B cell (primary cell): ENCODE data around the gene ARHGAP33.

Experiments
- EZH2 ChIP-seq: IDR thresholded peaks from 2 replicates; pipeline ENCODE4 v1.6.1; 2012; ENCODE audit warnings: borderline replicate concordance, low read depth, mild to moderate bottlenecking, moderate library complexity, low read length; ENCODE audit not compliant: insufficient read depth, poor library complexity, severe bottlenecking
- TF ChIP-seq, protein P1 (sequence below): fragments of 200-600 bp; IDR thresholded peaks from one replicate; pipeline ENCODE4 v1.8.0; 2022; ENCODE audit warnings: antibody characterized with exemption, mild to moderate bottlenecking

DNA sequence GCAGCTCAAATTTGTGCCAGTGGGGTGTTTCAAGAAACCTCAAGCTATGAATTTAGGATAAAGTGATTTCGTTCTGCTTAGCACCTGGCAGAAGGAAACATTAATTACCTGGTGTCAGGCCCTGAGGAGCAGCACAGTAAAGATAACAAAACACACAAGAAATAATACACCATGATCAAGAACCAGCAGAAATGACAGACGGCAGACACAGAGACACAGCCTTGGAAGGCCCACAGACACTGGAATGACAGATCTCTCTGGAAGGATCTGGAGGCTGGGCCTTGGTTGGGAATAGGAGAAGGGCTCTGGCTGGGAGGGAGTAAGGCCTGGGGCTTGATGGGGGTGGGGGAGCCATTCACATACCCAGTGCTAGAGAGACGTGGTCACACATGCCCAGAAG lies 26.5 kb downstream of the ARHGAP33 start:
- TF ChIP-seq, protein P1, sequence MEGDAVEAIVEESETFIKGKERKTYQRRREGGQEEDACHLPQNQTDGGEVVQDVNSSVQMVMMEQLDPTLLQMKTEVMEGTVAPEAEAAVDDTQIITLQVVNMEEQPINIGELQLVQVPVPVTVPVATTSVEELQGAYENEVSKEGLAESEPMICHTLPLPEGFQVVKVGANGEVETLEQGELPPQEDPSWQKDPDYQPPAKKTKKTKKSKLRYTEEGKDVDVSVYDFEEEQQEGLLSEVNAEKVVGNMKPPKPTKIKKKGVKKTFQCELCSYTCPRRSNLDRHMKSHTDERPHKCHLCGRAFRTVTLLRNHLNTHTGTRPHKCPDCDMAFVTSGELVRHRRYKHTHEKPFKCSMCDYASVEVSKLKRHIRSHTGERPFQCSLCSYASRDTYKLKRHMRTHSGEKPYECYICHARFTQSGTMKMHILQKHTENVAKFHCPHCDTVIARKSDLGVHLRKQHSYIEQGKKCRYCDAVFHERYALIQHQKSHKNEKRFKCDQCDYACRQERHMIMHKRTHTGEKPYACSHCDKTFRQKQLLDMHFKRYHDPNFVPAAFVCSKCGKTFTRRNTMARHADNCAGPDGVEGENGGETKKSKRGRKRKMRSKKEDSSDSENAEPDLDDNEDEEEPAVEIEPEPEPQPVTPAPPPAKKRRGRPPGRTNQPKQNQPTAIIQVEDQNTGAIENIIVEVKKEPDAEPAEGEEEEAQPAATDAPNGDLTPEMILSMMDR, result no peak
- no peak for TF ChIP-seq EZH2
